NCI-H146 treated with DMSO at 0.1 percent for 48 hours (cell line): ENCODE measurements around the gene ZCCHC3.
"Not testable (repeated sequence)": the region's sequence is repeated elsewhere in the genome, so short reads cannot be mapped to it uniquely, and the experiment has no call there.

Experiments used
- DNase-seq: peaks from one replicate; lab custom pipeline; 2025; ENCODE audit not compliant: unreplicated experiment; lab: John Stamatoyannopoulos, UW

The ZCCHC3 gene

GRCh38 chr20:297098-297924 lies at the start of gene ZCCHC3:
Gene ZCCHC3 (plus strand): TSS chr20:297570. CDS start chr20:297587, 17 bp downstream.
- peak; percentile 89 for DNase-seq

GRCh38 chr20:251354-251753 lies 46.0 kb upstream of the ZCCHC3 start:
- DNase-seq, result no peak

- DNase-seq, result no peak
Measured at GRCh38 chr20:252801-253200, 44.6 kb upstream of the ZCCHC3 start.

- DNase-seq, result not testable (repeated sequence)
Measured at GRCh38 chr20:253447-253846, 43.9 kb upstream of the ZCCHC3 start.

GRCh38 chr20:257419-257818 lies 40.0 kb upstream of the ZCCHC3 start, which contains the start of gene DEFB132:
Gene DEFB132 (plus strand): TSS chr20:257724. CDS start chr20:257779, 55 bp downstream.
- DNase-seq, result no peak

- no peak for DNase-seq
Measured at GRCh38 chr20:258269-258858, 39.0 kb upstream of the ZCCHC3 start.

- DNase-seq, result no peak
Measured at GRCh38 chr20:258963-259362, 38.4 kb upstream of the ZCCHC3 start.

GRCh38 chr20:259981-260380 lies 37.4 kb upstream of the ZCCHC3 start:
- no peak for DNase-seq

- DNase-seq, result no peak
Measured at GRCh38 chr20:263701-264100, 33.7 kb upstream of the ZCCHC3 start.

- peak; percentile 86 for DNase-seq
Measured at GRCh38 chr20:266596-267562, 30.5 kb upstream of the ZCCHC3 start.

GRCh38 chr20:270517-270916 lies 26.9 kb upstream of the ZCCHC3 start:
- DNase-seq, result no peak

- no peak for DNase-seq
Measured at GRCh38 chr20:271069-271468, 26.3 kb upstream of the ZCCHC3 start.

- DNase-seq, result no peak
Measured at GRCh38 chr20:271528-271927, 25.8 kb upstream of the ZCCHC3 start.

- DNase-seq, result no peak
Measured at GRCh38 chr20:272718-273117, 24.7 kb upstream of the ZCCHC3 start.

- no peak for DNase-seq
Measured at GRCh38 chr20:273884-274283, 23.5 kb upstream of the ZCCHC3 start.

- no peak for DNase-seq
Measured at GRCh38 chr20:275791-276190, 21.6 kb upstream of the ZCCHC3 start.

GRCh38 chr20:276620-277495 lies 20.5 kb upstream of the ZCCHC3 start:
- DNase-seq, result no peak

GRCh38 chr20:277496-277781 lies 19.9 kb upstream of the ZCCHC3 start:
- DNase-seq, result no peak

- DNase-seq, result no peak
Measured at GRCh38 chr20:278181-278580, 19.2 kb upstream of the ZCCHC3 start.
